ENCODE data around the gene PPP2R5E.
"Not testable (repeated sequence)": the region's sequence is repeated elsewhere in the genome, so short reads cannot be mapped to it uniquely, and the experiment has no call there.

The PPP2R5E gene

GRCh38 chr14:63522511-63522910, 20.7 kb downstream of the PPP2R5E start:
- not testable (repeated sequence) for DNase-seq (ENCODE audit: low read depth)

DNA sequence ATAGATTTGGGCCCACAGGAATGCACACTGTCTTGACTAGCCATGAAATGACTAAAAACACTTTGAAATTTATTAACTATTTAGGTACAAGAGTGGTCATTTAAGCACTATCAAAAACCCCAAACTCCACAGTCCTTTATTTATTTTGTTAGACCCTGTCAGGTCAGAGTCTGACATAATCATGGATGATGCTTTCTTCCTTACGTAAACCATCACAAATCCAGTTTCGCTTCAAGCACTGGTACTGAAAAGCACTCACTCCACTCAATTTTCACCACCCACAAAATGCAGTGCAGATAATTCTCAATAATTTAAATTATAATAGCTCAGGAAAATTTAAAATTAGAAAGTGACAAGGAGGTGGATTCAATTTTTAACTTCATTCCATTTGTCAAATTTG, 25.8 kb downstream of the PPP2R5E start:
- no peak for DNase-seq (ENCODE audit: low read depth)

DNA sequence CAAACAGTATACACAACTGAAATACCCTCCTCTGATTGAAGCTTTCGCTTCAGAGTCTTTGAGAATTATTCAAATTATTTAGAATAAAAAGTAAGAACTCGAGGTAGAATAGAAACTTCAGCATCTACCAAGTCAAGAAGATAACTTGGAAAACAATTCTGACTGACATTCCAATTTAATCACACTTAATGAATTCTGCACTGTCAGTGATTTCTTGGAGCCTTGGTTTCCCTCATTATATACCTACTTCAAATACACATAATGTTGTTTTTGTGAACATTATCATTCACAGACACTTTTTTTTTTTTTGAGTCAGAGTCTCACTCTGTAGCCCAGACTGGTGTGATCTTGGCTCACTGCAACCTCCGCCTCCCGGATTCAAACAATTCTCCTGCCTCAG, 27.9 kb downstream of the PPP2R5E start:
- no peak for DNase-seq (ENCODE audit: low read depth)

DNA sequence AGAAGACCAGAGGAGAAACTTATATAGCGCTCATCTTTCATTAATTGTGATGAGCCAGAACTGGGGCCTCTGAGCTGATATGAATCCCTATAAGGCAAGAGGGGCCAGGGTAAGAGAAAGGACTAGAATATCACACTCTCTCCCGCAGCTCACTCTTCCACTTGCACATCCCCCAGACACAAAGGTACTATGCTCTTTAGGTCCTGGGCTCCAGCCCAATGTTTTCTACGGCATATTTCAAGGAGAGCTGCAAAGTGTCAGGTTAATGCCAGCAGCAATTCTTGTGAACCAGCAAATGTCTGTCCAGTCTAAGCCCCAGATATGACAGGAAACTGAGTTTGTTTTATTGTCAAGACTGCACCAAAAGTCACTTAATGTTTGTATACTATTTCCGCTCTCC, 29.4 kb downstream of the PPP2R5E start:
- DNase-seq (ENCODE audit: low read depth): no peak

DNA sequence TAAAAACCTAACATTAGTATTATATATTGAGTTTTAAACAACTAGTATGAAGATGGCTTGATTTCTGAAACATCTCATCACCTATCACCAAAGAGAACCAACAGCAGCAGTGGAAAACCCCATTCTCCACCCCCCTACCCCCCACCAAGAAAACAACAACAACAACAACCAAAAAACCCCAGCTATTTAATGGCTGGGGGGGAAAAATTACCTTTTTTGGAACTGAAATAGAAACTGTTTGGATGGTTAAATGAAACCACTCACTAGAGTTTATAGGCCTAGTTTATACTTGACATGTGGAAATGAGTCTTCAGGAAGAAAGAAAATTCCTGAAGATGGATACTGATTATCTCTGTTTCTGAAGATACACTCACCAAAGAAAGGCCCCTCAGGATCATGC, 30.3 kb downstream of the PPP2R5E start:
- DNase-seq (ENCODE audit: low read depth): no peak

- DNase-seq (ENCODE audit: low read depth): no peak
These were observed 32.6 kb downstream of the PPP2R5E start for GRCh38 chr14:63510538-63510937.

GRCh38 chr14:63508033-63508432, 35.1 kb downstream of the PPP2R5E start:
- DNase-seq (ENCODE audit: low read depth): no peak

DNA sequence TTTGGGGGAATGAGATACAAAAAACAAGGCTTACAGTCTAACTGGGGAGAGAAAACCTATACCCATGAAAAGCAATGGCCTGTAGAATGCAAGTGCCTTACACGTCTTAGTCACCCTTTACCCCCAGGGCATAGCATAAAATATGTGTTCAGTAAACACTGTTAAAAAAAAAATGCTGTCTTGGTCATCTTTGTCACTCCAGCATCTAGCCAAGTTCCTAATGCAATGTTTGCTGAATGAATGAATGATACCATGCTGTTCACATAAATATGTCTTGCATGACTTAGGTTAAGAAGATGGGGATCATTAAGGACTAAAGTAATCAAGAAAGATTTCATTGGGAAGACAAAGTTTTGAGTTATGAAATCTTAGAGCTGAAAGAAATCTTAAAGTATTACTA, 38.5 kb downstream of the PPP2R5E start:
- DNase-seq (ENCODE audit: low read depth): no peak

DNA sequence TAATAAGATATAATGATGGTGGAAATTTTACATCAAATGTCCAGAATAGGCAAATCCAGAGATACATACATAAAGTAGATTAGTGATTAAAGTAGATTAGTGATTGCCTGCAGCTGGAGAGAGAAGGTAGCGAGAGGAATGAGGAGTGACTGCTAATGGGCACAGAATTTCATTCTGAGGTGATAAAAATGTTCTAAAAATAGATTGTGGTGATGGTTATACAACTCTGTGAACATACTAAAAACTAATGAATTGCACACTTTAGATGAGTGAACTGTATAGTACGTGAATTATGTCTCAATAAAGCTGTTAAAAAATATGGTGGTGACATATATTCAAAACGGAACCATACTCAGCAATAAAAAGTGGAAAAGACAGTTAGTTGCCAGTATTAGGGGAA, 41.7 kb downstream of the PPP2R5E start:
- DNase-seq (ENCODE audit: low read depth): no peak

DNA sequence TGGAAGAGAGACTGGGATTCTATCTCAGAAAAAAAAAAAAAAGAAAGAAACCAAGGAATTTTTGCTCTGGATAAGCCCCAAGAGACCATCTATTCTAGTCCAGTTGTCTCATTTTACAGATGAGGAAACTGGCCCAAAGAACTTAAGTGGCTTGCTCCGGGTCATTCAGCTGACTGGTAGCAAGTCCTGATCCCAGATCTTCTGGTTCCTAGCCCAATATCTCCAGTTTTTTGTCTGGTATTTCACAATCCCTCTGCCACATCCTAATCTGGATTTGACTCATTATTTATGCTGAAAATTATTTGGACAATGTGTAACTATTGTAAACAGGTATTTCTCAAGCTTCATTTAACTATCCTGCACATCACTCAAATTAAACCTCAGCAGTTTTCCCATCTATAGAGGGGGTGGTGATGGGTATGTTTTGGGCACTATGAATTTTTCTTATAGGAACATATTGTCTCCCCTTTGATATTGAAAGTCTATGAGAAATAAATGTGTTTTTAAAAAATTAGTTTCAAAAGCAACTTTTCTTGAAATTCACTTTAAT, 43.4 kb downstream of the PPP2R5E start:
- peak; percentile 14 for DNase-seq (ENCODE audit: low read depth)

GRCh38 chr14:63496837-63497400, 46.3 kb downstream of the PPP2R5E start:
- no peak for DNase-seq (ENCODE audit: low read depth)

DNA sequence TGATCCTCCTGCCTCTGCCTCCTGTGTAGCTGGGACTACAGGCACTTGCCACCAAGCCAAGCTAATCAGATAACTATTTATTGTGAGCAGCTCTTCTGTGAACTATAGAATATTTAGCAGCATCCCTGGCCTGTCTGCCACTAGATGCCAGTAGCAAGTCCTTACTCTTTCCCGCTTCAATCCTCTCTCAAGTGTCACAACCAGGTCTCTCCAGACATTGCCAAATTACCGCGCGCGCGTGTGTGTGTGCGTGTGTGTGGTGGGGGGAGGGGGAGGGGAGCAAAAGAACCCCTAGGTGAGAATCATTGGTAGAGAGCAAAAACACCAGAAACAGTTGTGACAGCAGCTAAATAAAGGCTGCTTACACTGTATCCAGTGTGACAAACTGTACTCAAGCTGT, 49.9 kb downstream of the PPP2R5E start:
- DNase-seq (ENCODE audit: low read depth): no peak

- no peak for DNase-seq (ENCODE audit: low read depth)
These were observed 50.8 kb downstream of the PPP2R5E start for GRCh38 chr14:63492391-63492790.

GRCh38 chr14:63487724-63488123, 55.5 kb downstream of the PPP2R5E start:
- DNase-seq (ENCODE audit: low read depth): no peak

- no peak for DNase-seq (ENCODE audit: low read depth)
These were observed 56.4 kb downstream of the PPP2R5E start for GRCh38 chr14:63486738-63487137.

- DNase-seq (ENCODE audit: low read depth): no peak
These were observed 59.9 kb downstream of the PPP2R5E start for GRCh38 chr14:63483315-63483714.

- DNase-seq (ENCODE audit: low read depth): no peak
These were observed 62.6 kb downstream of the PPP2R5E start for GRCh38 chr14:63480599-63480998.

DNA sequence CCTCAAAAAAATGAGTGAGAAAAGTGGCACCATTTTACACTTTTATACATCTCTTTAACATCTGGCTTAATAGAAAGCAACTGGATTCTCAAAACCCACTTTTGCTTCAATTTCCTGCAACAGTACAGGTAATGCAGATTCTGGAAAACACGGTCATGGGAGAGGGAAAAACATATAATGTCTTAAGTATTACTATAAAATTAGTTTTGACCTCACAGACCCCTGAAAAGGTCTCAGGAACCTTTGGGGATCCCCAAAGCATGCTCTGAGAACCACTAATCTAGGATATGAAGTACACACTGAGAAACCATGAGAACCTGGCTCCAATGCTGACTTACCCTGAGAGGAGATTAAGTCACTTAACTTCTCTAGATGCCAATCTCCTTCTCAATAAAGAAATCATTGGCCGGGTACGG, 64.7 kb downstream of the PPP2R5E start:
- DNase-seq (ENCODE audit: low read depth): no peak

DNA sequence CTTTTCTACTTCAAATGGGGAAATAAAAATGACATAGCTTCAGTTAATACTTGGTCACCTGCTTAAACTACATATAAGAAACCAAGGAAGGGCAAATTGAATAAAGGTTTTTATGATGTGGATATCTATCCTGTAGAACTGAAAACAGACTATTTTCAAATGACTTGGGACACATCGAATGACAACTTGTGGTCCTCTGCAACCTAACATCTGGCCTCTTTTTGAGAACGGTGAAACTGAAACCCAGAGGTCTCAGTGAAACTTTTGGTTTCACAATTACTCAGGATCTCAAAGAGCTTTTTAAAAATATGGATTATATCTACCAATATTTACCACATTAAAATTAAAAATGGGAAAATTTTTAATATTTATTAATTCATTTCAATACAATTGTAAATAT, 65.2 kb downstream of the PPP2R5E start:
- DNase-seq (ENCODE audit: low read depth): no peak

DNA sequence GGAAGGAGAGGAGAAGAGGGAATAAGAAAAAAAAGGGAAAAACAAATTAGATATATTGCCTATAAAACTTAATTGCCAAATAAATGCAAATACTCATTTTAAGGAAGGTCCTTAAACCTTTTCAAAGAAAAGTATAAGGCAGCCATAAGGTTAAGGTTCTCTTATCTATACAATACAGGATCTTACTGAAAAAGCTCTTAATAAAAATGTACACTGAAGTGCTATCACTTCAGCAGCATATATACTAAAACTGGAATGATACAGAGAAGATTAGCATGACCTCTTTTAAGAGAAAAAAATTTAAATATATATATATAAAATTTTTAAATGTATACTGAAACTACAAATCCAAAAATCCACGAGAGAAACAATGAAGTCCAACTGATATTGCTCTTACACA, 65.6 kb downstream of the PPP2R5E start:
- DNase-seq (ENCODE audit: low read depth): no peak

- DNase-seq (ENCODE audit: low read depth): no peak
These were observed 67.4 kb downstream of the PPP2R5E start for GRCh38 chr14:63475761-63476160.

DNA sequence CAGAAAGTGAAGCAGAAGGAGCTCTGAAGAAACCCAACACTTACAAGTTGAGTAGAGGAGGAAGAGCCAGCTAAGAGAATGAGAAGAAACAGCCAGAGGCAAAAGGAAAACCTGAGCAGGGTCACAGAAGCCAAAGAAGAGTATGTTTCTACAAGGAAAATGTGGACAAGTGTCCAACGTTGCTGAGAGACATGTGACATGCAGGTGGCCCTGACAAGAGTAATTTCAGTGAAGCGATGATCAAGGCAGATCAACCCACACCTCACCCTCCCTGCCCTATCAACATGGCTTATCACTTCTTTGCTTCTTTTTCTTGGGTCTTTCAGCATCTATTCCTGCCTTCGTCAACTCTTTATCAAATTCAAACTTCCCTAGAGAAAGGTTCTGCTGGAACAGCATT, 68.3 kb downstream of the PPP2R5E start:
- no peak for DNase-seq (ENCODE audit: low read depth)

- no peak for DNase-seq (ENCODE audit: low read depth)
These were observed 69.1 kb downstream of the PPP2R5E start for GRCh38 chr14:63474111-63474510.

GRCh38 chr14:63472986-63473788, 70.0 kb downstream of the PPP2R5E start:
- no peak for DNase-seq (ENCODE audit: low read depth)

Measured in fibroblast of the conjunctiva (primary cell).